ENCODE measurements around the gene RPTOR.
A peak's percentile ranks its signal among the peaks of the same experiment; 100 is the strongest.

DNA sequence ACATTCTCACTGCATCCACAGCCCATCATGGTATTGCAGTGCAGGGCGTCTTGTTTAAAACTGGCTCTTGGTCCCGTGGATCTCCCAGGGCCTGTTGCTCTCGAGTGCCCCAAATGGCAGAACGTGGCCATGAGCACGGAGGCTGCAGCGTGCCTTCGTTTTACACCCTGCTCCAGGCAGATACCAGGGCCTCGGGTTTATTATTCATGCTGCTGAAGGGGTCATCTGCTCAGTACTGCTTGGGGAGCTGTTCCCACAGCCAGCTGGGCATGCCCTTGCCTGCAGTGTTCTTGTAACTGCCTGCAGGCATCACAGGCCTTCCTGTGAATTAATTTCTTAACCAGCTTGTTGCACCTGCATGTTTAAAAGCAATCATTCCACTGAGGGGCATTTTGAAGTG is 317.3 kb downstream of the RPTOR start:
- TF ChIP-seq, protein P1, sequence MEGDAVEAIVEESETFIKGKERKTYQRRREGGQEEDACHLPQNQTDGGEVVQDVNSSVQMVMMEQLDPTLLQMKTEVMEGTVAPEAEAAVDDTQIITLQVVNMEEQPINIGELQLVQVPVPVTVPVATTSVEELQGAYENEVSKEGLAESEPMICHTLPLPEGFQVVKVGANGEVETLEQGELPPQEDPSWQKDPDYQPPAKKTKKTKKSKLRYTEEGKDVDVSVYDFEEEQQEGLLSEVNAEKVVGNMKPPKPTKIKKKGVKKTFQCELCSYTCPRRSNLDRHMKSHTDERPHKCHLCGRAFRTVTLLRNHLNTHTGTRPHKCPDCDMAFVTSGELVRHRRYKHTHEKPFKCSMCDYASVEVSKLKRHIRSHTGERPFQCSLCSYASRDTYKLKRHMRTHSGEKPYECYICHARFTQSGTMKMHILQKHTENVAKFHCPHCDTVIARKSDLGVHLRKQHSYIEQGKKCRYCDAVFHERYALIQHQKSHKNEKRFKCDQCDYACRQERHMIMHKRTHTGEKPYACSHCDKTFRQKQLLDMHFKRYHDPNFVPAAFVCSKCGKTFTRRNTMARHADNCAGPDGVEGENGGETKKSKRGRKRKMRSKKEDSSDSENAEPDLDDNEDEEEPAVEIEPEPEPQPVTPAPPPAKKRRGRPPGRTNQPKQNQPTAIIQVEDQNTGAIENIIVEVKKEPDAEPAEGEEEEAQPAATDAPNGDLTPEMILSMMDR (IDR thresholded peaks at IDR 0.05) = peak in 2 of 4 experiments; percentile 16 to 34
- TF ChIP-seq POLR2A (IDR thresholded peaks at IDR 0.05) = no peak
